Nephron progenitor cell (in vitro differentiated cells): ENCODE results near the gene OTOGL.

ENCODE experiments used
- DNase-seq: peaks from one replicate; pipeline ENCODE4 v3.0.0; 2021
- H3K27ac Mint-ChIP-seq: 2 replicates; pipeline ENCODE4 v1.8.0; 2021; ENCODE audit warnings: mild to moderate bottlenecking, moderate library complexity, mixed read lengths
- H3K27me3 Mint-ChIP-seq: 2 replicates; pipeline ENCODE4 v1.8.0; 2021; ENCODE audit warnings: mild to moderate bottlenecking, low read depth, mixed read lengths; ENCODE audit not compliant: poor library complexity
- H3K36me3 Mint-ChIP-seq: 2 replicates; pipeline ENCODE4 v1.8.0; 2021; ENCODE audit warnings: low read depth, mixed read lengths
- H3K4me1 Mint-ChIP-seq: 2 replicates; pipeline ENCODE4 v1.8.0; 2021; ENCODE audit warnings: mixed read lengths
- H3K4me3 Mint-ChIP-seq: 2 replicates; pipeline ENCODE4 v1.8.0; 2021; ENCODE audit warnings: mild to moderate bottlenecking, moderate library complexity, mixed read lengths
- H3K9me3 Mint-ChIP-seq: 2 replicates; pipeline ENCODE4 v1.8.0; 2021; ENCODE audit warnings: mild to moderate bottlenecking, moderate library complexity, mixed read lengths
- CTCF ChIP-seq: fragments of 200-600 bp; sonication (generic); IDR thresholded peaks from 2 replicates; pipeline ENCODE4 v1.5.0; 2021; ENCODE audit warnings: antibody characterized with exemption

Gene OTOGL

GRCh38 chr12:80264891-80265290, 165.6 kb downstream of the OTOGL start:
- DNase-seq = no peak
- H3K9me3 Mint-ChIP-seq = no peaks in the 10 kb centered on the region
- peaks cover 4% of the 10 kb centered on the region for H3K27me3 Mint-ChIP-seq
- peaks cover 26% of the 10 kb centered on the region for H3K4me1 Mint-ChIP-seq
- H3K27ac Mint-ChIP-seq = no peak overlapping the region
- H3K36me3 Mint-ChIP-seq = no peaks in the 10 kb centered on the region
- H3K4me3 Mint-ChIP-seq = no peak overlapping the region
- no peak for TF ChIP-seq CTCF

DNA sequence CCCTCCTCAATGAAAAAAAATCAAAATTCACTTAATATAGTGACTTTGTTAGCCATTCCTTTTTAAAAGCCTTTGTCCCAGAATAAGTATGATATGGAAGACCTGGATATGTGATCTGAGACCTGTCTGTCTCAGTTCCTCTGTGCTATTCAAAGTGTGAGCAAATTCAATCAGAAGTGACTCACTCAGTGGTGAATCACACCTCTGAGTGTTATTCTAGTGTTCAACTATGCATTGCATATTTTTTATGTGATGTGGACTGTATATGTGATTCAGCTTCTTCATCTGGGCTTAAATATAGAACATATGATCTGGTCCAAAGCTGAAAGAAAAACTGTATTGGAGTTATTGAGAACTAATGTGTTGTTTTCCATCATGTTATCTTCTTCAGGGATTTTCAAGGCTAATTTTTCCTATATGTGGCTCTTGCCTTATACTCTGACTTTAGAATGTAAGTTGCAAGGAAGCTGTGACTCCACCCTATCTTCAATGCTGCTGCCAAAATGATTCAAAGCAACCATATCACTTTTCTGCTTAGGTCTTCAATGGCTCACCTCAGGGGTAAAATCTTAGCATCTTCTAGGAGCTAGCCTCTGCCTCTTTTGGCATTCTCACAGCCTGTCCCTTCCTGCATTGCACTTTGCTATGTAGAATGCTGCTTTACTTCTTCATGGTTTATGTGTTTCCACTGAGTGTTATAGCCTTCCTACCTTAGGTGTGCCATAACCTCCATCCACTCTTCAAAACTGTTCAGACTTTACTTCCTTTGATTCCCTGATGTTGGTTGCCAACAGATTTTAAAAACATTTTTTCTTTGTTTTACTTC, 169.8 kb downstream of the OTOGL start:
- no peak overlapping the region for H3K4me3 Mint-ChIP-seq
- no peak overlapping the region for H3K27ac Mint-ChIP-seq
- H3K9me3 Mint-ChIP-seq = no peaks in the 10 kb centered on the region
- H3K27me3 Mint-ChIP-seq = peaks cover 4% of the 10 kb centered on the region
- no peaks in the 10 kb centered on the region for H3K36me3 Mint-ChIP-seq
- no peak for TF ChIP-seq CTCF
- H3K4me1 Mint-ChIP-seq = peaks cover 11% of the 10 kb centered on the region
- DNase-seq = no peak

- TF ChIP-seq CTCF = peak; percentile 68
- H3K4me1 Mint-ChIP-seq = peaks cover 11% of the 10 kb centered on the region
- peak; percentile 16 for DNase-seq
- H3K27ac Mint-ChIP-seq = no peak overlapping the region
- H3K4me3 Mint-ChIP-seq = no peak overlapping the region
- H3K9me3 Mint-ChIP-seq = no peaks in the 10 kb centered on the region
- H3K36me3 Mint-ChIP-seq = no peaks in the 10 kb centered on the region
- peaks cover 6% of the 10 kb centered on the region for H3K27me3 Mint-ChIP-seq
These were observed 170.6 kb downstream of the OTOGL start for GRCh38 chr12:80269803-80270552.

GRCh38 chr12:80271780-80272179, 172.4 kb downstream of the OTOGL start:
- Mint-ChIP-seq H3K4me1 (peaks cover 11% of the 10 kb centered on the region), H3K9me3 (no peaks in the 10 kb centered on the region), H3K36me3 (no peaks in the 10 kb centered on the region), H3K27ac (no peak overlapping the region), H3K4me3 (no peak overlapping the region), H3K27me3 (peaks cover 4% of the 10 kb centered on the region)
- no peak for TF ChIP-seq CTCF
- DNase-seq = no peak

GRCh38 chr12:80272387-80272915, 173.1 kb downstream of the OTOGL start:
- DNase-seq = no peak

More at GRCh38 chr12:80272387-80272915, 173.1 kb downstream of the OTOGL start:
- no peak overlapping the region for H3K27ac Mint-ChIP-seq
- H3K4me3 Mint-ChIP-seq = no peak overlapping the region
- no peaks in the 10 kb centered on the region for H3K36me3 Mint-ChIP-seq
- TF ChIP-seq CTCF = no peak
- peaks cover 11% of the 10 kb centered on the region for H3K4me1 Mint-ChIP-seq
- H3K9me3 Mint-ChIP-seq = no peaks in the 10 kb centered on the region
- peaks cover 4% of the 10 kb centered on the region for H3K27me3 Mint-ChIP-seq
